ENCODE results near the gene TNFRSF1A.
A peak's percentile ranks its signal among the peaks of the same experiment; 100 is the strongest.
"Not testable (repeated sequence)": the region's sequence is repeated elsewhere in the genome, so short reads cannot be mapped to it uniquely, and the experiment has no call there.

TNFRSF1A gene

GRCh38 chr12:6346942-6347341 lies 5.1 kb upstream of the TNFRSF1A start:
- no peak for DNase-seq (ENCODE audit: low spot score)
- Histone ChIP-seq H3K4me3 (peak overlapping the region; percentile 59), H3K27ac (peak overlapping the region; percentile 94 to 98)
- TF ChIP-seq, protein P1, sequence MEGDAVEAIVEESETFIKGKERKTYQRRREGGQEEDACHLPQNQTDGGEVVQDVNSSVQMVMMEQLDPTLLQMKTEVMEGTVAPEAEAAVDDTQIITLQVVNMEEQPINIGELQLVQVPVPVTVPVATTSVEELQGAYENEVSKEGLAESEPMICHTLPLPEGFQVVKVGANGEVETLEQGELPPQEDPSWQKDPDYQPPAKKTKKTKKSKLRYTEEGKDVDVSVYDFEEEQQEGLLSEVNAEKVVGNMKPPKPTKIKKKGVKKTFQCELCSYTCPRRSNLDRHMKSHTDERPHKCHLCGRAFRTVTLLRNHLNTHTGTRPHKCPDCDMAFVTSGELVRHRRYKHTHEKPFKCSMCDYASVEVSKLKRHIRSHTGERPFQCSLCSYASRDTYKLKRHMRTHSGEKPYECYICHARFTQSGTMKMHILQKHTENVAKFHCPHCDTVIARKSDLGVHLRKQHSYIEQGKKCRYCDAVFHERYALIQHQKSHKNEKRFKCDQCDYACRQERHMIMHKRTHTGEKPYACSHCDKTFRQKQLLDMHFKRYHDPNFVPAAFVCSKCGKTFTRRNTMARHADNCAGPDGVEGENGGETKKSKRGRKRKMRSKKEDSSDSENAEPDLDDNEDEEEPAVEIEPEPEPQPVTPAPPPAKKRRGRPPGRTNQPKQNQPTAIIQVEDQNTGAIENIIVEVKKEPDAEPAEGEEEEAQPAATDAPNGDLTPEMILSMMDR (IDR thresholded peaks at IDR 0.05), result no peak

DNA sequence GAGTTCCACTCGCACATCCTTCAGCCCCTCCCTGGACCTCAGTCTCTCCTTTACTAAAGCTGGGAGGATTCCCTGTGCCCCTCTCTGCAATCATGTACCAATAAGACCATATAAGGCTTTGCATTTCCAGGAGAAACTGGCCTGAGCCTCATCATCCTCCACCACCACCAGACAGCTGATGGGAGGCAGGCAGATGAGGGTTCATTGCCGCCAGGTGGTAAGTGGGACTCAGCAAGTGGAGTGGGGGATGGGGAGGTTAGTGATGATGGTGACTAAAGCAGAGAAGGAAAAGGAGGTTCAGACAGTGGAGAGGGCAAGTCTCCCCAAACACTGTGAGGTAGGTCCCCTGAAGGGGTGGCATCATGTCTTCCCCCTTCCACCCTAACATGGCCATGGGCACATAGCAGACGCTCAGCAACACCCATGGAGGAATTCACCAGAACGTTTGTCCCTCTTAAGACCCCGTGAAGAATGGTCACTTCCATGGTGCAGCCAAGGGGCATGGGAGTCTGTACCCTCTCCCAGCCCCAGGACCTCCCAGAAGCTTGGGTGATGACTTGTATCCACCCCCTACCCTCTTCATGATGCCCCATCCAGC lies 4.5 kb upstream of the TNFRSF1A start:
- Histone ChIP-seq H3K4me3 (peak overlapping the region; percentile 59), H3K27ac (peak overlapping the region; percentile 94 to 98)
- TF ChIP-seq, protein P1 (IDR thresholded peaks at IDR 0.05), result no peak
- DNase-seq (ENCODE audit: low spot score), result no peak

DNA sequence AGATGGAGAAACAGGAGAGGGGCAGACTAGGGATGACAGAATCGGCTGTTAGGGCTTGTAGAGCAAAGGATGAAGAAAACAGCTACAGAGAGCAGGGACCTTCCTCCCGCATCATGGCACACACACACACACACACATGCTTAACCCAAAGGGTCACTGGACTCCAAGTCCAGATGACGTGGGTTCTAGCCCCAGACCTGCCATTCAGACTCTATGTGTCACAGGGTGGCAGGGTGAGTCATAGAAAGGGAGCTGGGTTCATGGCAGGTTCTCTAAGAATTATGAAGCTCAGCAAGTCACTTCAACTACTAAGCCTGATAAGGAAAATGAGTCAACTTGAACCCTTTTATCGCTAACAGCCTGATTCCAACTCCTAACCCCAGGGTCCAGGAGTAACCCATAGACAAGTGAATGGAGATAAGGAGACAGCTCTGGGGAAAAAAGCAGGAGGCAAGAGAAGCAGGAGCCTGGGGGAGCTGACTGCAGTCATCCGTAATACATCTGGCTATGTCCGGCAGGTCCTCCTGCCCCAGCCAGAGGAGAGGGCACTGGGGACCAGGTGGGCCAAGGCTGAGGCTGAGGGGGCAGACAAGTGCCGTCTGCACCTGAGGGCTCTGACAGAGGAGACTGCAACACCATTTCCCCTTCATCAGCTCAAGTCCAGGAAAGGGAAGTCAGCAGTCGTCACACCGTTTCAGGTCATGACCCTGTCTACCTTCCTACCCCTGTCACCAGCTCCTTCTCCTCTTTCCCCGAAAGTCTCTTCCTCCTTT lies 3.6 kb upstream of the TNFRSF1A start:
- DNase-seq (ENCODE audit: low spot score), result peak; percentile 98

GRCh38 chr12:6344101-6344660 lies 2.3 kb upstream of the TNFRSF1A start:
- H3K4me3 ChIP-seq; DNase-seq (ENCODE audit: low spot score): not testable (repeated sequence)
- H3K27ac ChIP-seq, result peak overlapping the region; percentile 94 to 98

More for the DNA sequence above, 3.6 kb upstream of the TNFRSF1A start:
- Histone ChIP-seq H3K4me3 (no peak overlapping the region), H3K27ac (peak overlapping the region; percentile 94 to 98)
- TF ChIP-seq, protein P1 (IDR thresholded peaks at IDR 0.05), result no peak

DNA sequence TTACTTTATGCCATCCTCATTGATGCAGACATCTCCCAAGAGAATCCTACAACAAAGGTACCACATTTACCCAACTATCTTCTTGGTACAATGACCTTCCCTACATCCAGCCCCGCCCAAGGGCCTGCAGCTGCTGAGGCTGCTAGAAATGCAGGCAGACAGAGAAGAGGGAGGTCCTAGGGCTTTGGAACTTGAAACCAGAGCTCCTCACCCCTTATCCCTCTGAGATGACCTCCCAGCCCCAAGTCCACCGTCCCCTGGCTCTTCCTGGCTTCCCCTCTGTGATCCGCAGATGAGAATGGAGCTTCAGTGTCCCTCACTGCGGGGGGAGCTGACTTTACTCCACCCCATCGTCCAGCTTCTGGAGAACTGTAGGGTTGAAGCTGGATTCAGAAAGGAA lies 1.6 kb upstream of the TNFRSF1A start:
- Histone ChIP-seq H3K4me3 (no peak overlapping the region), H3K27ac (peak overlapping the region; percentile 94 to 98)
- TF ChIP-seq, protein P1 (IDR thresholded peaks at IDR 0.05), result no peak
- DNase-seq (ENCODE audit: low spot score), result no peak

- H3K27ac ChIP-seq, result peak overlapping the region; percentile 94 to 98
These were observed 439 bp upstream of the TNFRSF1A start for GRCh38 chr12:6342140-6342889.

More at GRCh38 chr12:6342140-6342889, 439 bp upstream of the TNFRSF1A start:
- no peak for DNase-seq (ENCODE audit: low spot score)
- TF ChIP-seq, protein P1 (IDR thresholded peaks at IDR 0.05), result no peak
- peak overlapping the region; percentile 86 for H3K4me3 ChIP-seq
